Prostate gland (tissue), 2 donors: Measurements from ENCODE around the gene RPL13.

ENCODE experiments used
- POLR2A ChIP-seq: fragments of 450-650 bp; IDR thresholded peaks from one replicate; pipeline ENCODE4 v1.6.1; 2016; ENCODE audit warnings: antibody characterized with exemption, mild to moderate bottlenecking
- TF ChIP-seq, protein P1 (sequence below), 4 experiments: fragments of 200-600 bp in 2 of 4; fragments of 450-650 bp in 2 of 4; sonication (generic) in 2 of 4; IDR thresholded peaks; 1 replicate in 3 of 4; 2 replicates in 1 of 4; pipeline ENCODE4 v1.5.1; 2016 to 2019; ENCODE audit warnings: antibody characterized with exemption in 4 of 4, mild to moderate bottlenecking in 2 of 4, moderate library complexity in 2 of 4

DNA sequence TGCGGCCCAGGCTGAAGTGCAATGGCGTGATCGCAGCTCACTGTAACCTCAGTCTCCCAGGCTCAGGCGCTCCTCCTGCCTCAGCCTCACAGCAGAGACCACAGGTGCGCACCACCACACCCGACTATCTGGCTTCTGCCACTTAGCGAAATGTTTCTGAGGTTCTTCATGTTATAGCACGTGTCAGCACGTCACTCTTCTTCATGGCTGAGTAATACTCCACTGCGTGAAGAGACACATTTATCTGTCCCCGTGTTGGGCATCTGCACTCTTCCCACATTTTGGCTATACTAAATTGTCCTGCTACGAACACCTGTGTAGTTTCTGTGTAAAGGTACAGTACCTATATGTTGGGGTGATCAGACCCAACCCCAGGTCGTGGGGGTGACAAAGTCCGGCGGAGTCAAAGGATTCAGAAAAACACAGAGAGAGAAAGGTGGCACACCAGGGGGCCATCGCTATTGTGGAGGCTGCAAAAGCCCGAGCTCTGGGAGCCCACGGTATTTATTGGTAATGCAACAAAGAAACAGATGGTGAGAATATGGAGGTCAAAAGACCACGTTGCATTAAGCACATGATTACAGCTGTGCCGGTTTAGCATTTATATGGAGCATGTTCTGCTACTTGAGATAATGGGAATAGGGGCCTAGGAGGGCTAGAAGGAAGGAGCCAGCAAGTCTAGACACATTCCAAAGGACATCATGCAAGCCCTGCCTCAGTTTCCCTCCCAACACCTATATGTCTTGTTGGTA, 52.1 kb downstream of the RPL13 start:
- TF ChIP-seq, protein P1, sequence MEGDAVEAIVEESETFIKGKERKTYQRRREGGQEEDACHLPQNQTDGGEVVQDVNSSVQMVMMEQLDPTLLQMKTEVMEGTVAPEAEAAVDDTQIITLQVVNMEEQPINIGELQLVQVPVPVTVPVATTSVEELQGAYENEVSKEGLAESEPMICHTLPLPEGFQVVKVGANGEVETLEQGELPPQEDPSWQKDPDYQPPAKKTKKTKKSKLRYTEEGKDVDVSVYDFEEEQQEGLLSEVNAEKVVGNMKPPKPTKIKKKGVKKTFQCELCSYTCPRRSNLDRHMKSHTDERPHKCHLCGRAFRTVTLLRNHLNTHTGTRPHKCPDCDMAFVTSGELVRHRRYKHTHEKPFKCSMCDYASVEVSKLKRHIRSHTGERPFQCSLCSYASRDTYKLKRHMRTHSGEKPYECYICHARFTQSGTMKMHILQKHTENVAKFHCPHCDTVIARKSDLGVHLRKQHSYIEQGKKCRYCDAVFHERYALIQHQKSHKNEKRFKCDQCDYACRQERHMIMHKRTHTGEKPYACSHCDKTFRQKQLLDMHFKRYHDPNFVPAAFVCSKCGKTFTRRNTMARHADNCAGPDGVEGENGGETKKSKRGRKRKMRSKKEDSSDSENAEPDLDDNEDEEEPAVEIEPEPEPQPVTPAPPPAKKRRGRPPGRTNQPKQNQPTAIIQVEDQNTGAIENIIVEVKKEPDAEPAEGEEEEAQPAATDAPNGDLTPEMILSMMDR (IDR thresholded peaks at IDR 0.05): no peak
- TF ChIP-seq POLR2A: no peak
